ENCODE data around the gene S100A7.

Gene S100A7

DNA sequence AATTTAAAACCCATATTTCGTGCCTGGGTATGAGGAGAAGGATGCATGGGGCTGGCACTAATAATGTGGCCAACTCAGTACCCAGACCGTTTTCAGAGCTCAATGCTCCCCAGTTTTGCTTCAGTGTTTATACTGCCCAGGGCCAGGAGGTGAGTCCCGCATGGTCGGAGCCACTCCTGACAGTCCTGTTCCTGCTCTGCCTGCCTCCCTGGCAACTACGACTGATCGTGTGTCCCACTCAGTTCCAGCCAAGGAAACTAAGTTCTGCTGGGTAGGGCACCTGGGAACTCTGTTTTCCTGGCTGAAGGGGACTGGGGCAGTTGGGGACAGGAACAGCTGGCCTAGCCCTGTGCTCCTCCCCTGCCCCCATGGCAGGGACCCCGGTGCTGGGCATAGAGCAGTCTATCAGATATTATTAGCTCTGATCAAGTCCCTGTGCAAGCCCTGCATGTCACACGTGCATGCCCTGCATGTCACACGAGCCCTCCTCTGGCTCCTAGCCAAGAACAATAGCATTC, 19.2 kb downstream of the S100A7 start:
- peaks cover 9% of the 10 kb centered on the region for H3K27me3 ChIP-seq (ENCODE audit: control insufficient read depth, insufficient read depth, low read length)
- no peaks in the 10 kb centered on the region for H3K36me3 ChIP-seq (ENCODE audit: insufficient read depth, low read length)
- H3K4me3 ChIP-seq (ENCODE audit: low read length) = no peak overlapping the region
- no peak overlapping the region for H3K9ac ChIP-seq (ENCODE audit: low read depth, low read length)
- H3K9me3 ChIP-seq (replicated peaks; ENCODE audit: low read length) = no peaks in the 10 kb centered on the region
- no peak overlapping the region for H3K4me2 ChIP-seq (ENCODE audit: low read length)
- no peaks in the 10 kb centered on the region for H3K4me1 ChIP-seq (ENCODE audit: control insufficient read depth, insufficient read depth, low read length)

DNA sequence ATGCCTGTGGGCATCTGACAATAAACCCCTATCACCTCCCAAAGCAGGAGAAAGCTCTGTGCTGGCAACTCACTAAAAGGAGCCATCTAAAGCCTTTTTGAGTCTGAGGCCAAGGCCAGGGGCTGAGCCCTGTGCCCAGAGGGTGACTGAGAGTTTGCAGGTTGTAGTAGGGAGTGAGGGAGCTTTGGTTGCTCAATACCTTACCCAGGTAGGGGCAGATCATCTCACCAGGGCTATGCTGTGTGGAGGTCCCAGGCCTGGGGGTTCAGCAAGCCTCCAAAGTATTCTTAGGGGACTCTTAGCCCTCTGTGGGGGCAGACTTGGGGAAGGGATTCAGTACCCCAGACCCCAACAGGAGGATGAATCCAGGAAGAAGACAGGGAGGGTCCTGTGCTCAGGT, 21.2 kb downstream of the S100A7 start:
- peaks cover 11% of the 10 kb centered on the region for H3K27me3 ChIP-seq (ENCODE audit: control insufficient read depth, insufficient read depth, low read length)

GRCh38 chr1:153438599-153438998, 21.9 kb downstream of the S100A7 start:
- no peak overlapping the region for H3K4me2 ChIP-seq (ENCODE audit: low read length)
- peaks cover 7% of the 10 kb centered on the region for H3K27me3 ChIP-seq (ENCODE audit: control insufficient read depth, insufficient read depth, low read length)
- no peaks in the 10 kb centered on the region for H3K36me3 ChIP-seq (ENCODE audit: insufficient read depth, low read length)
- H3K9ac ChIP-seq (ENCODE audit: low read depth, low read length) = no peak overlapping the region
- H3K9me3 ChIP-seq (replicated peaks; ENCODE audit: low read length) = no peaks in the 10 kb centered on the region
- no peaks in the 10 kb centered on the region for H3K4me1 ChIP-seq (ENCODE audit: control insufficient read depth, insufficient read depth, low read length)
- H3K4me3 ChIP-seq (ENCODE audit: low read length) = no peak overlapping the region

More for the DNA sequence above, 21.2 kb downstream of the S100A7 start:
- no peaks in the 10 kb centered on the region for H3K4me1 ChIP-seq (ENCODE audit: control insufficient read depth, insufficient read depth, low read length)
- no peak overlapping the region for H3K4me3 ChIP-seq (ENCODE audit: low read length)
- no peak overlapping the region for H3K9ac ChIP-seq (ENCODE audit: low read depth, low read length)
- H3K4me2 ChIP-seq (ENCODE audit: low read length) = no peak overlapping the region
- H3K36me3 ChIP-seq (ENCODE audit: insufficient read depth, low read length) = no peaks in the 10 kb centered on the region
- H3K9me3 ChIP-seq (replicated peaks; ENCODE audit: low read length) = no peaks in the 10 kb centered on the region

DNA sequence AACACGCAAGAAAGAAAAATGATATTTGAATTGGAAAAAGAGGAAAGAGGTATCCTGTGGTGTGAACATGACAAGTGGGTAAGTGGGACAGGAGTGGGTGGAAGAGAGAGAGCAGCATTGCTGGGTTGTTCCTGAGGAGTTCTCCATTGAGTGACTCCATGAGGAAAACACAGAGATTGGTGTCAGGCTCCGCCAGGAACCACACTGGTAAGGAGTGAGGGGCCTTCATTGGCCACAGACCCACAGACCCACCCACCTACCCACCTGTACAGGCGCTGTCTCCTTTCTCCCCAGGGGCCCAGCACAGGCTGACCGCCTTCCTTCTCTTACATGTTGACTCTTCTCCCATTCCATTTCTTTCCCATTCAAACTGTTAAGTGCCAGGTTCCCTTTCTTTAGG, 23.2 kb downstream of the S100A7 start:
- Histone ChIP-seq H3K4me3 (ENCODE audit: low read length) (no peak overlapping the region), H3K9me3 (replicated peaks; ENCODE audit: low read length) (no peaks in the 10 kb centered on the region), H3K36me3 (ENCODE audit: insufficient read depth, low read length) (no peaks in the 10 kb centered on the region), H3K27me3 (ENCODE audit: control insufficient read depth, insufficient read depth, low read length) (peaks cover 7% of the 10 kb centered on the region), H3K9ac (ENCODE audit: low read depth, low read length) (no peak overlapping the region), H3K4me2 (ENCODE audit: low read length) (no peak overlapping the region), H3K4me1 (ENCODE audit: control insufficient read depth, insufficient read depth, low read length) (no peaks in the 10 kb centered on the region)

DNA sequence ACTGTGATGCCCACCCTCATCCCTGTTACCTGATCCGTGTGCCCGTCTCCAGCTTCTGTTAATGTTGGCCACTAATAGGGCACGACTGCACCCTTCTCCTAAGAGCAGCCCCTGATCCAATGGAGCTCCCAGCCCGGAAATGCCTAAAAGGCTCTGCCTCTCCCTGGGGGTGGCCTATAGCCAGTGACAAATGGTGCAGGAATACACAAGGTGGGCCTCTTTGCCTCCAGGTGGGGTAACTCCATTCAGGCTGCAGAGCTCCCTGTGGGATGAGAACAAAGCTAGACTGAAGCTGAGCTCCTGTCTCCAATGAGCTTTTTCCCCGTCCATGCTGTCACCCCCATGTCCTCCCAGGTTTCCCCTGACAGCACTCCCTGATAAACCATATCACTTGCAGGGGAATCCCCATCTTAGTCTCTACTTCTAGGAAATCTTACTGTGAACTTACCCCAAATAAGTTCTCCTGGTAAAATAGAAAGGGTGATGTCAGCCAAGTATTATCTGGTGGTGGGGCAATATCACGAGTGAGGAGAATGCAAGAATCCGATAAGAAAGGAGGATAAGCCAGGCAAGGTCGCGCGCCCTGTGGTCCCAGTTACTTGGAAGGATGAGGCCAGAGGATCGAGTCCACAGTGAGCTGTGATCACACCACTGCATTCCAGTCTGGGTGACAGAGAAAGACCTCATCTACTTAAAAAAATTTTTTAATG, 25.6 kb downstream of the S100A7 start:
- no peak overlapping the region for H3K9ac ChIP-seq (ENCODE audit: low read depth, low read length)
- no peaks in the 10 kb centered on the region for H3K9me3 ChIP-seq (replicated peaks; ENCODE audit: low read length)
- no peaks in the 10 kb centered on the region for H3K4me1 ChIP-seq (ENCODE audit: control insufficient read depth, insufficient read depth, low read length)
- no peaks in the 10 kb centered on the region for H3K36me3 ChIP-seq (ENCODE audit: insufficient read depth, low read length)
- peaks cover 7% of the 10 kb centered on the region for H3K27me3 ChIP-seq (ENCODE audit: control insufficient read depth, insufficient read depth, low read length)
- no peak overlapping the region for H3K4me2 ChIP-seq (ENCODE audit: low read length)
- no peak overlapping the region for H3K4me3 ChIP-seq (ENCODE audit: low read length)

DNA sequence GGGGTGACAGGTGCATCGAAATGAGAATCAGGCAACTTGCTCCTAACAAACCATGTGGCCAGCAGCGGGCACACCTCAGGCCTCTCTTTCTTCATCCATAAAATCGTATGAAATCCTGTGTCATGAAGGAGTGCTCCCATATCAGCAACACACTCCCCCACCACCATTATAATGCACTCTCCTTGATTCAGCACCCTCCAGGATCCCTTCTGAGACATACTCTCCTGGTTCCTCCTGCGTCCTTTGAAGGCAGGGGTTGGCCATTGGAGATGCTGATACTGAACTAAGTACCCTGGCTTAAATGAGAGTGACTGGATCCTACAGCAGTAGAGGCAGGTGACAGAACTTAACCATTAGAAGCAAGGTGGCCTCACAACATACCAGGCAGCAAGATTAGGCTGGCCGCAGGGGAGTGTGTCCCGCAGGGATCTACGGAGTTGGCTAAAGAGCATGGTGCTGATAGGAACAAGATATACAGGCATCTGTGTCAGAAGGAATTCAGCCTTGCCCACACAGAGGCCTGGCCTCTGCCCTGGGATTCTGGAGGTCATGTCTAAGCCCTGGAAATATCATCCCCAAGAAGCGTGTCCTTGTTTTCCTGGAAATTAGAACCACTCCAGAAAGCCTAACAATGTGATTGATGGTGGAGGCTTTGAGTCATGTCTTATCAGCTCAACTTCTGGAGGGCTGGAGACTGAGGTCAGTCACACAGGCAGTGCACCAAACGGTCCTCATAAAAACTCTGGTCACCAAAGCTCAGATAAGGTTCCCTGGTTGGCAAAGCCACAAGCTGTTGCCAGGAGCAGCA, 27.4 kb downstream of the S100A7 start:
- H3K4me2 ChIP-seq (ENCODE audit: low read length) = no peak overlapping the region
- no peak overlapping the region for H3K4me3 ChIP-seq (ENCODE audit: low read length)
- H3K4me1 ChIP-seq (ENCODE audit: control insufficient read depth, insufficient read depth, low read length) = no peaks in the 10 kb centered on the region
- H3K27me3 ChIP-seq (ENCODE audit: control insufficient read depth, insufficient read depth, low read length) = peaks cover 3% of the 10 kb centered on the region
- H3K36me3 ChIP-seq (ENCODE audit: insufficient read depth, low read length) = no peaks in the 10 kb centered on the region
- H3K9ac ChIP-seq (ENCODE audit: low read depth, low read length) = no peak overlapping the region
- no peaks in the 10 kb centered on the region for H3K9me3 ChIP-seq (replicated peaks; ENCODE audit: low read length)

DNA sequence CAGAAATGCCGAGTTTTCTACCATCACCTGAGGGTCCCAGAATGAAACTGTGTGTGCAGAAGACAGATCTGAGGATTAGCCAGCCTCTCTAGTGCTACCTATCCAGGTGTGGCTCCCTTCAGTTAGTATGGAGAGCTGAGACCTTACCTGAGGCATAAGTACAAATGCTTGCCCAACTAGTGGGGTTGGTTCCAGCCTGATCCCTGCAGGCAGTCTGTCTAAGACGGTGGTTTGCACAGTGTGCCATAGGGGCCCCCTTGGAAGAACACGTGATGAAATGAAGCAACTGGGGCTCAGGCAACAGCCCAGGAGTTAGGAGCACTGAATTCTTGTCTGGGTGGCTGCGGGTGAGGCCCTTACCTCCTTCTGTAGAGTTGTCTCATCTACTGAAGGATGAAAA, 28.5 kb downstream of the S100A7 start:
- Histone ChIP-seq H3K27me3 (ENCODE audit: control insufficient read depth, insufficient read depth, low read length) (peaks cover 3% of the 10 kb centered on the region), H3K4me1 (ENCODE audit: control insufficient read depth, insufficient read depth, low read length) (no peaks in the 10 kb centered on the region), H3K9me3 (replicated peaks; ENCODE audit: low read length) (no peaks in the 10 kb centered on the region), H3K4me2 (ENCODE audit: low read length) (no peak overlapping the region), H3K4me3 (ENCODE audit: low read length) (no peak overlapping the region), H3K9ac (ENCODE audit: low read depth, low read length) (no peak overlapping the region), H3K36me3 (ENCODE audit: insufficient read depth, low read length) (no peaks in the 10 kb centered on the region)

DNA sequence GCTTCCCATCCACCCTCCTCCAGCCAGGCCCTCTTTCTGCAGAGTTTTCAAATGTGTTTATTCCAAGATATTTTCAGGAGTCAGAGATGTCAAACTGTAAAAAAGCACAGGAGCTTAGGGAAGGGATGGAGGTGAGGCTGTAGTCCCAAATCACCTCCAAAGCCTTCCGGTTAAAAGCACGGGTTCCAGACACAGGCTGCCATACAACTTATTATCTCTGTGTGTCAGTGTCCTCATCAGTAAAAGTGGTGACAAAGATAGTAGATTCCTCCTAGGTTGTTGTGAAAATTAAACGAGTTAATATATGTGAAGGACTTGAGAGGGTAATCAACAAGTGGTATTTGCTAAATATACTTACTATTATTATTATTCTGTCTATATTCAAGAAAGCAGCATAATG, 29.0 kb downstream of the S100A7 start:
- H3K4me1 ChIP-seq (ENCODE audit: control insufficient read depth, insufficient read depth, low read length) = no peaks in the 10 kb centered on the region
- no peak overlapping the region for H3K4me2 ChIP-seq (ENCODE audit: low read length)
- peaks cover 4% of the 10 kb centered on the region for H3K27me3 ChIP-seq (ENCODE audit: control insufficient read depth, insufficient read depth, low read length)
- H3K4me3 ChIP-seq (ENCODE audit: low read length) = no peak overlapping the region
- no peak overlapping the region for H3K9ac ChIP-seq (ENCODE audit: low read depth, low read length)
- H3K36me3 ChIP-seq (ENCODE audit: insufficient read depth, low read length) = no peaks in the 10 kb centered on the region
- H3K9me3 ChIP-seq (replicated peaks; ENCODE audit: low read length) = no peaks in the 10 kb centered on the region

GRCh38 chr1:153431002-153431401, 29.4 kb downstream of the S100A7 start:
- H3K4me2 ChIP-seq (ENCODE audit: low read length) = no peak overlapping the region
- H3K4me3 ChIP-seq (ENCODE audit: low read length) = no peak overlapping the region
- no peaks in the 10 kb centered on the region for H3K4me1 ChIP-seq (ENCODE audit: control insufficient read depth, insufficient read depth, low read length)
- no peaks in the 10 kb centered on the region for H3K9me3 ChIP-seq (replicated peaks; ENCODE audit: low read length)
- H3K27me3 ChIP-seq (ENCODE audit: control insufficient read depth, insufficient read depth, low read length) = peaks cover 7% of the 10 kb centered on the region
- H3K9ac ChIP-seq (ENCODE audit: low read depth, low read length) = no peak overlapping the region
- H3K36me3 ChIP-seq (ENCODE audit: insufficient read depth, low read length) = no peaks in the 10 kb centered on the region

DNA sequence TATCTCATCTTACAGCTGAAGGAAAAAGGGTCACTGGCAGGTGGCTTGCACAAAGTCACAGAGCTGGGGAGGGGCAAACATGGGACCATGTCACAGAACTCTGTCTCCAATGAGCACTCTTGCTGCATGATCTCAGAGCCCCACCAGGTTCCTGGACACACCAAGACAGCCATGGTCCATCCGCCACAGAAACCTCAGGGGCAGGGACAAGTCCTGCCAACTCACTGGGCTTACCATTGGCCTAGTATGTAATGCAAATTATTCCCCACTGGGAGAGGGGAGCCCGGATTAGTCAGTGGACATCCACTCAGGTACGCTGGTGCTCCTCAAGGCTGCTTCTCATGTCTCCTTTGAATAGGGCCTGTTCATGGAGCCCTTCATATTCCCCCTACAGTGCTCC, 29.9 kb downstream of the S100A7 start:
- H3K9me3 ChIP-seq (replicated peaks; ENCODE audit: low read length) = no peaks in the 10 kb centered on the region
- H3K4me1 ChIP-seq (ENCODE audit: control insufficient read depth, insufficient read depth, low read length) = no peaks in the 10 kb centered on the region
- H3K9ac ChIP-seq (ENCODE audit: low read depth, low read length) = no peak overlapping the region
- no peak overlapping the region for H3K4me2 ChIP-seq (ENCODE audit: low read length)
- H3K27me3 ChIP-seq (ENCODE audit: control insufficient read depth, insufficient read depth, low read length) = peaks cover 7% of the 10 kb centered on the region
- no peak overlapping the region for H3K4me3 ChIP-seq (ENCODE audit: low read length)
- H3K36me3 ChIP-seq (ENCODE audit: insufficient read depth, low read length) = no peaks in the 10 kb centered on the region

DNA sequence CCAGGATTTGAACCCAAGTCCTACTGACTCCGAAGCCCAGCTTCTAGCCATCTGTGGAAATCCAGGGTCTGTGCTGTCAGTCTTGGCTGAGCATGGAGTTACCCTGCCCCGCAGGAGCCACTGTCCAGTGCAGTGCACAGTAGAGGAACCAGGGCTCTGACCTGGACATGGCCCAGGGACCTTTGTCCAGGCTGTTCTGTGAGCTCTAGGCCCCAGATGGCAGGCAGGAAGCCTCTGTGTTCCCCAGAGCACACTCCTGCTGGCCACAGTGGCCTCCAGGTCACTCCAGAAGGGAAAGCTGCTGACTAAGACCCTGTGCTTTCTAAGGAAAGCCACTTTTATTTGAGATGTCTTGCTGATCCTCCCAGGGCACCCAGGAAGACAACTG, 30.3 kb downstream of the S100A7 start:
- H3K4me1 ChIP-seq (ENCODE audit: control insufficient read depth, insufficient read depth, low read length) = no peaks in the 10 kb centered on the region
- H3K36me3 ChIP-seq (ENCODE audit: insufficient read depth, low read length) = no peaks in the 10 kb centered on the region
- no peak overlapping the region for H3K4me2 ChIP-seq (ENCODE audit: low read length)
- H3K9ac ChIP-seq (ENCODE audit: low read depth, low read length) = no peak overlapping the region
- H3K9me3 ChIP-seq (replicated peaks; ENCODE audit: low read length) = no peaks in the 10 kb centered on the region
- H3K27me3 ChIP-seq (ENCODE audit: control insufficient read depth, insufficient read depth, low read length) = peaks cover 7% of the 10 kb centered on the region
- no peak overlapping the region for H3K4me3 ChIP-seq (ENCODE audit: low read length)

Measured in skeletal muscle satellite cell (primary cell).